Raji (cell line): ENCODE measurements around the gene RGL2.

Source experiments
- POLR2A ChIP-seq: IDR thresholded peaks from 2 replicates; pipeline ENCODE4 v1.6.1; 2011; ENCODE audit warnings: low read depth, low read length, control low read depth; ENCODE audit not compliant: insufficient read depth

RGL2 gene

DNA sequence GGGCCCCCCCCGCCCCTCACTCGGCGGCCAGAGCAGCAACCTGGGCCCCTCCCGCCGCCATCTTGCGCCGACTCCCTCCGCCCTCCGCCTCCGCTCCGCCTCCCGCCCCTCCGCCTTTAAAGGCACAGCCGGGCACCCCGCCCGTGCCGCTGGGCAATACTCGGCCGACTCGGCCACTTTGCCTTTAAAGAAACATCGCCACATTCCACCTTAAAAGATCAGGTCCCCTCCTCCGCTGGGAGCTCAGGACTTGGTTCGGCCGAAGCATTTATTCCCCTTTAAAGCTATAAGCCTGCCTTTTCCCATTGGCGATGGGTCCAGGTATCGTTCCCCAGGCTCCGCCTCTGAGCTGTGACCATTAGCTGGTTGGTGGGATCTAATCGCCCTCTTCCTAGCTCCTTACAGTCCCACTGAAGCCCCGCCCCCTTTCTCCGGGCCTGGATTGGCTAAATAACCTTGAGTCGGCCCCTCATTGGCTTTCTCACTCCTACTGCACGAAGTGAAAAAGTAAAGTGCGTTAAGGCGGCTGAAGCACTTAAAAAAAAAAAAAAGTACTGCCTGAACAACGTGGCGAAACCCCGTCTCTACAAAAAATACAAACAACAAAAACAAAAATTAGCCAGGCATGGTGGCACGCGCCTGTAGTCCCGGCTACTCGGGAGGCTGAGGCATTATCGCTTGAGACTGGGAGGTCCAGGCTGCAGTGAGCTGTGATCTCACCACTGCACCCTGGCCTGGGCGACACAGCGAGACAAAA lies 19.1 kb upstream of the RGL2 start, which contains the start of gene ZBTB22:
ZBTB22 (minus strand) TSS at position 76 of the 757 bp plus-strand sequence. CDS start 828 bp downstream, outside the sequence.
- peak; percentile 53 for TF ChIP-seq POLR2A

DNA sequence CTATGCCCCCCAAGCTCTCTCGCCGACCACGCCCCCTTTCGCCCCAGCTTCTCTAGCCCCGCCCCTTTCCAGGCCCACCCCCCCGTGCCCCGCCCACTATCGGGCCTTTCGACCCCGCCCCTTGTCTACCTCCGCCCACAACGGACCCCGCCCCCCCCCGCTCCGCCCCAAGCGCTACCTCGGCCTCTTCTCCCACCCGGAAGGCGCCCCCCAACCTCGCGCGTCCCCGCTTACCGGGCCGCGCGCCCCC lies 18.6 kb upstream of the RGL2 start:
- TF ChIP-seq POLR2A, result no peak

DNA sequence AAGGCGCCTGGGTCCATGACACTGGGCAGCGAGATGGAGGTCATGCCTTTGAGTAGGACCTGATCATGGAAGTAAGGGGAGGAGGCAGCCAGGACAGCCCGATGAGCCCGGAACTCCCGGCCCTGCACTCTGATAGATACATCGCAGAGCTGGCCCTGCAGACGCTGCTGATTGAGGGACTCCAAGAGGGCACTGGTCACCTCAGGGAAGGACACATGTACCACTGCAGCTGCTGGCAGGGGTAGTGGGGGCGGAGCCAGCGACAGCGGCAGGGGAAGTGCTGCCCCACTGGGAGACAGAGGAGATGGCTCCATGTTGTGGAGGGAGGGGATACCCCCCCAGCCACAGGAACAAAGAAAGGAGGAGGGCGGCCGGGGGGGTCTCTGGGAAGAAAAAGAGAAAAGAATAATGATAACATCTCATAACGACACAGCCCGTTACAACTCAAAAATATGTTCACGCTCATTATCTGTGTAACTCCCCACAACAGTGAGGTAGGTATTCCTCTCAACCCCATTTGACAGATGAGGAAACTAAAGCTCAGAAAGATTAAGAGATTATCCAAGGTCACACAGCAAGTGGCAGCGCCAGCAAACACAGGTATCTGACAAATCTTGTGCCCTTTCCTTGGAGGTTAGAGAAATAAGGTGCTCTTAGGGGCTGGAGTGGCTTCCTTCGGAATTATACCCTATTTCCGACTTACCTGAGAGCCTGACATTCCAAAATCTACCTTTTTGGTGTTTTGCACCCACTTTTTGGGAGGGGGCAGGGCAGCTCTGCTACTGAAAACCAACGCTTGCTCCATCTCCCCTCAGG lies 18.1 kb upstream of the RGL2 start:
- no peak for TF ChIP-seq POLR2A

DNA sequence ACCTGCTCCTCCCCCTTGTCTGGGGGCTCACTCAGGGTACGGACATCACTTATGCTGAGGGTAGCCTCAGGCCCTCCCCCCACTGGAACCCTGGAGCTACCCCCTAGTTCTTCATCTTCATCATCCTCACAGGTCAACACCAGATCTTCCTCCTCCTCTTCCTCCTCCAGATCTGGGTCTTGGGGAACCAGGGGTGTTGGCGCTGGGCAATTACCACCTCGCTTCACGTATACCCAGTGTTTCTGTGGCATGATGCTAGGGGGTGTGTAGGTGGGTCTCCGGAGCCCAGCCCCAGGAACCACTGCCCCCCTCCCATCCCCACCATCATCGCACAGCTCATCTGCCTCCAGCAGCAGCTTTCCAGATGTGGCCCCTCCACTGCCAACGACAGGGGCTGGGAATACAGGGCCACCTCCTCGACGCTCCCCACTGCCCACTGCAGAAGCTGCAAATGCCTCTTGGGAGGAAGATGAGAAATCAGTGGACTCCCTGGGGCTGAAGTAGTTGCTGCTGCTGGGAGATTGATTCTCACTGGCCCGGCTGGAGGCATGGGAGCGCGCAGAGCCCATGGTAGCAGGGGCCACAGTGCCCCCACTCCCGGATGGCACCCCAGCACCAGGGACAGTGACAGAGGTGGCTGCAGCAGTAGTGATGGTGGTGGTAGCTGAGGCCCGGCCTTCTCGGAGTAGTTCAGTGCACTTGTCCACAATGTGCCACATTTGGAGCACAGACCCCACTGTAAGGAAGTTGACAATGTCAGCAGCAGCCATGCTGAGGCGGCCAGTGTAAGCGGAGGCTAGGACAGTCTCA lies 17.3 kb upstream of the RGL2 start:
- TF ChIP-seq POLR2A, result no peak

DNA sequence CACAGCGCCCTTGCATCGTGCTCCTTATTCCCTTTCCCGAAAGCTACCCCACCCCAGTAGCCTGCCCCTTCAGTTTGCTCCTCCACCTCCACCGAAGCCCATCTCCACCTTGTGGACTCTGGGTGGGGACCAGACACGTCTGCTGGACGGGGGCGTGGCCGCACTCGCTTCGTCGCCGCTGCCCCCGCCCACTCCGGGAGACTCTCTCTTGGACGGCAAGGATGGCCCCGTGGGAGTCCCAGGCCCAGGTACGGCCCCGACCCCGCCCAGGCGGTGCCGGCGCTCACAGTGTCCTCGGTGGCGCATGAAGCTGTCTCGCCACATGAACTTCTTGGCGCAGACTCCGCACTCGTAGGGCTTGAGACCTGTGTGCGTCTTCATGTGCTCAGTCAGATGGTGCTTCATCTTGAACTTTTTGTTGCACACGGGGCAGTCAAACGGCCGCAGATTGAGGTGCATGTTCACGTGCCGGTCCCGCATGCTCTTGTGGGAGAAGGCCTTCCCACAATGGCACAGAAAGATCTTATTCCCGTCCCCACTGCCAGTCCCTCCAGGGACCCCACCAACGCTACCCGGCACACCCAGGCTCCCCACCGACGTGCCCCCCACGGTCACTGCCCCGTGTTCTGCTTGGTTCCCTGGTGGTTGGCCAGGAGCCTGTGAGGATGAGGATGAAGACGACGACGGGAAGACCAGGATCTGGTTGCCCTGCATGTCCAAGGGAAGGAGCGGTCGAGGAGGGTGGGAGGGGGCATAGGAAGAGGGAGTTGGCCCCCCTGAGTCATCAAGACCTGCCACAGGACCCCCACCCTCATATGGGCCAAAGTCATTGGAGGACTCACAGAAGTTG lies 16.4 kb upstream of the RGL2 start:
- TF ChIP-seq POLR2A, result no peak

DNA sequence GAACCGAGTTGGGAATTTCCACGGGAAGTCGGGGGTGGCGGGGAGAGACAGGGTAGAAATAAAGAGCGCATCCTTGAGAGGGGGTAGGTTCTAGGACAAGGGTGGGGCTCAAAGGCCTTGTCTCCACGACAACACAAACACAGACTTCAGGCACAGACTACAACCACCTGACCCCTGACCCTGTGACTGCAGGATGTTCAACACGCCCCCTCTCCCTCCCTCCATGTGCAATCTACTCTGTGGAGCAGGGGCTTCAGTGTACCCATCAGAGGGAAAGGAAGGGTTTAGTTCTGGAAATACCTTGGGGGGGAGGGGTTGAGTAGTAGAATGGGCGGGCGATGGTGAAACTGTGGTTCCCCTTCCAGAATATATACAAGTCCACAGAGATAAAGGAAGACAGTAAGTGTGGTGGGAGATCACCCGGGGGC lies 15.8 kb upstream of the RGL2 start:
- TF ChIP-seq POLR2A, result 0 out of 2 replicates have a peak, but pooled peaks have one; percentile 4

DNA sequence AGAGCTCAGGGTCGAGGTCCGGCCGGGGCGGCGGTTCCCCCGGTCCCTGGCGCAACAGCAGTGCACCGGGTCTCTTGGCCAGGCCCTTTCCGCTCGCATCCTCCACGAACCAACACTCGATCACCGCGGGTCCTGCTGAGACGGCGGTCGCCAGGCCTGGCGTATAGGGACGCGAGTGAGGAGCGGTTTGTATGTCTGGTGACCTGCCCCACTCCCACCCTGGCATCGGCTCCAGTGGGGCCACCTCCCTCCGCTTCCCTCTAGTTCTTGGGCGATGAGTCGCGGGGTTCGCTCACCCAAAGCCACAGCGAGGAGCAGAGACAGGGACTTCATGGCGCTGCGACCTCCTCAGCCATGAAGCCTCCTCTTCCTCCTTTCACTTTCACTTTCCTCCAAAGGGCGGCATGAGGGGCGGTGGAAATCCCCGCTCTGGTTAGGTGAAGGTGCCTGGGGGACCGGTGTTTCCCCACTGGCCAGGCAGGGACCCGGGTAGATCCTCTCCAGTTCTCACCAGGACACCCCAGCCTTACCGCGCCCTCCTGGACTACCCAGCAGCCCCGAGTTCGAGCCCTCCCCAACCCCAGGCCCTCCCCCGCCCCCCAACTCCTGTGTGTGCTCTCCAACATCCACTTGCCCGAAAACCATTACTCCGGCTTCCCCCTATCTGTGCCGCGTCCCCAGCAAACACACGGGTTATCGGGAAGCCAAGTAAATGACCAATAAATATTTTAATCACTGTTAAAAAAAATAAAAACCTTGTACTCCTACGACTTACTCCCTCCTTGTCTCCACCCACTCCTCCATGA lies 15.2 kb upstream of the RGL2 start, which contains the start of gene TAPBP:
TAPBP (minus strand) TSS at position 370 of the 806 bp plus-strand sequence; CDS start at position 333, 37 bp downstream.
- TF ChIP-seq POLR2A, result peak; percentile 91

DNA sequence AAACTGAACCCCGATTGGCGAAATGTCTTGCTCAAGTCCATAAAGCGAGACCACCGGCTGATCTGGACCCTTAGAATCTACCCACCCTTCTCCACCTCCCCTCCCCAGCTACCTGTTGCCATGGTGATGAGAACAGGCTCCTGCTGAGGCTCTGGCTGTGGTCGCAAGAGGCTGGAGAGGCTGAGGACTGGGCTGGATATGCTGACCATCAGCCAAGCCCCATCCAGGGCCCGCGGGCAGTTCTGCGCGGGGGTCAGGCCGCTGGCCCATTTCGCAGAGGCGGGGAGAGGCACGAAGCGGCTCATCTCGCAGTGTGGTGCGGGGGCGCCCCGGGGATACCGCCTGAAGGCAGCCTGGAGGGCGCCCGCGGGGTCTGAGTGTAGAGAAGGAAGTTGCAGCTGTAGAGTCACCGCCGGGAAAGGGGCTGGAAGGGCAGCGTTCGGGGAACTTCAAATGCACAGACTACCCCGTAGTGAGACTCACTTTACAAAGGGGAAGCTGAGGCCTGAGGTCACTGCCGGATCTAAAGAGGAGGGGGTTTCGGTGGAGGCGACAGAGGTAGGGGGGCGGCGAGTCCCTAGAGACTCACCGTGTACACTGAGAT lies 14.5 kb upstream of the RGL2 start:
- no peak for TF ChIP-seq POLR2A

DNA sequence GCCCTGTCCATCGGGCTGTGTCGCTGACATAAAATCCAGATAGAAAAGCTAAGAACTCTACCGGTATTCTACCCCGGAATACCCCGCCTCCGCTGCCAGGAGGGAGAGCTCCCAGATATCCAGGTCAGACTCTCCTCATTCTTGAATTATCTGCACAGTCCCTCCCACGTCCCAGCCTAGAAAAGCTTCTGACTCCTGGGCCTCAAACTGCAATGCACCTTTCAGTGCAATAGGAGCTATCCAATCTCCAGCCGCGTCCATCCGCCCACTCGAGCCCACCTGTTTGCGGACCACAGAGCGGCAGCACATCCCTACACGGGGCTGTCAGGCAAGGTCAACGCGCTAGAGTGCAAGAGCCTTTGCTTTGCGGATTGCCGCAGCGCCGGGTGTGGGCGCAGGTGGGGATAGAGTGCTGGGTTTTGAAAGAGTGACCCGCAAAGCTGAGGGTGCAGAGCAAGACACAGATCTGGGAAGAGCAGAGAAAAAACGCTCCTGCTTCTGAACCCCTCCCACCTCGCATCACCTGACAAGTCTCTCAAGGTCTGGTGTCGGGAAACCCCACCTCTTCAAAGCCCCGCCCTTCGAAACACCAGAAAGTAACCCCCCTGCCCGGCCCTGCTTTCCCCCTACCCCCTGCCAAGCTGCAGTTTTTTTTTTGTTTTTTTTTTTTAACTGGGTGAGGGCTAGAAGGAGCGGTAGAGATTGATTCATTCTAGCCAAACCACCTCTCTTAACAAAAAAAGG lies 13.8 kb upstream of the RGL2 start:
- no peak for TF ChIP-seq POLR2A

DNA sequence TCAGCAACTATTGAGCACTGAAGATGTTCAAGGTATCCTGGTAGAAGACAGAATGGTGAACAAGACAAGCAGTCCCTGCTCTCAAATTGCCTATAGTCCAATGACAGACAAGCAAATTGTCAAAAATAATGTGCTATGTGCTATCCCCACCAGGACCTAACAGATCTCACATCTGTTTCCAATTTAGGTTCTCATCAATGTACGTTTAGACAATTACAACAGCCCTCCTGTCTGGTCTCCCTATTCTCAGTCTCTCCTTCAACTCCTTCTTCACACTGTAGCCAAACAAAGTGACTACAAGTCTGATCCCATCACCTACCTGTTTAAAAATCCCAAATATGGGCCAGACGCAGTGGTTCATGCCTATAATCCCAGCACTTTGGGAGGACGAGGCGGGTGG lies 7.6 kb upstream of the RGL2 start:
- TF ChIP-seq POLR2A, result no peak

DNA sequence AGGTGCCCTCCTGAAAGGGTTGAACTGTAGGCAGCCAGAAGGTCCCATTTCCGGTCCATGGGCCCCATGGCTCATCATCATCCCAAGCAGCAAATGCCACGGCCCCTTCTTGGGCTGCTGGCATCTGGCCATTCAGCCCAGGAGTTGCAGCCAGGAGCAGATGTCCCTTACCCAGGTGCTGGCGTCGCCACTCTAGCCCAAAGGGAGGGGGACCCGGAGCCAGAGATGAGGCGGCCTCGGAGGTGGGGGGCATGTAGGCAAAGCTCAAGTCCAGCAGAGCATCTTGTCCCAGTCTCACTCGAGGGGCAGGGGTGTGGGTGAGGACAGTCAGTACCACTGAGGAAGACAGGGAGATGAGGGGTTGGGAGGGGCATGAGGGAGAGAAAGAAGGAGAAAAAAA lies 6.3 kb upstream of the RGL2 start:
- TF ChIP-seq POLR2A, result no peak

DNA sequence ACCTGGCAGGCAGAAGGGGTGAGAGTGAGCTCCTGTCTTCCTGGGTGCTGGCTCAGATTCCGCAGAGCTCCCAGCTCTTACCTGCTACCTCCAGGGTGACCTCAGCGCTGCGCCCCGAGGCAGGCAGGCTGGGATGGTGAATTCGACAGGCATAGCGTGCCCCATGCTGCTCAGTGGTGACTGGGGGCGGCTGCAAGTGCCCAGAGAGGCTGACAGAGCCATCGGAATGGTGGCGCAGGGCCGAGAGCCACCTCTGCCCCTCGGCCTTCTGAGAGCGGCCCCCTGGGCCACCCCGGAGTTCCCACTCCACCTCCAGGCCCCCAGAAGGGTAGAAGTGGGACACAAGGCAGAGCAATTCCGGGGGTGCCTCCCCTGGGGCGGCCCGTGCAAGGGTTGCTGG lies 5.5 kb upstream of the RGL2 start:
- no peak for TF ChIP-seq POLR2A

DNA sequence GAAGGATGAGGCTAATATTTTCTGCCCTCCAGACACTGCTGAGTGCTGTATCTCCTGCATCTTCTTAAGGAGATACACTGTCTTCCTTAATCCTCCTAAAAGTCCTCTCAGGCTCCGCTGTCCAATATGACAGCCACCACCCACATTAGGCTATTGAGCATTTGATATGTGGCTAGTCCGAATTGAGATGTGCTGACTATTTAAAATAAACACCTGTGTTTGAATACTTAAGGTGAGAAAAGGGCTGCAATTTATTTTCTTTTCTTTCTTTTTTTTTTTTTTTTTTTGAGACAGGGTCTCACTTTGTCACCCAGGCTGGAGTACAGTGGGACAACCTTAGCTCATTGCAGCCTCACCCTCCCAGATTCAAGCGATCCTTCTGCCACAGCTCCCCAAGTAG lies 3.1 kb upstream of the RGL2 start:
- no peak for TF ChIP-seq POLR2A
